Heart left ventricle (tissue), 16 donors: ENCODE data around the gene SHC3. TPM values are rescaled to one million over a fixed set of nuclear protein-coding genes. Genes with fewer than 3 reads are reported as not detected.

Source experiments
- ATAC-seq, 4 donors: fragments of 200-7000 bp; cut with Tn5 transposase; one replicate each; pipeline ENCODE4 v1.9.1; 2020 to 2022; ENCODE audit warnings: moderate library complexity in 4 of 4, mild to moderate bottlenecking in 3 of 4, moderate number of reproducible peaks in 1 of 4
- DNase-seq, 5 donors: peaks; one replicate each; pipeline ENCODE4 v3.0.0-alpha.2; 2020
- H3K27ac ChIP-seq, 12 donors: fragments of 200-600 bp; sonication (generic) in 4 of 12; one replicate each; pipeline versions ENCODE4 v1.5.0 to v1.8.0; 2016 to 2022; ENCODE audit warnings: mild to moderate bottlenecking in 2 of 12
- H3K27me3 ChIP-seq, 9 donors: fragments of 200-600 bp; sonication (generic) in 2 of 9; one replicate each; pipeline versions ENCODE4 v1.5.1 to v1.8.0; 2016 to 2022; ENCODE audit warnings: mild to moderate bottlenecking in 3 of 9
- H3K36me3 ChIP-seq, 9 donors: fragments of 200-600 bp; sonication (generic) in 2 of 9; one replicate each; pipeline versions ENCODE4 v1.5.0 to v1.8.0; 2018 to 2022; ENCODE audit warnings: mild to moderate bottlenecking in 2 of 9
- H3K4me1 ChIP-seq, 12 donors: fragments of 200-600 bp; sonication (generic) in 4 of 12; one replicate each; pipeline versions ENCODE4 v1.5.0 to v1.8.0; 2016 to 2022; ENCODE audit warnings: mild to moderate bottlenecking in 3 of 12
- H3K4me3 ChIP-seq, 12 donors: fragments of 200-600 bp; sonication (generic) in 4 of 12; one replicate each; pipeline versions ENCODE4 v1.5.0 to v1.8.0; 2017 to 2022; ENCODE audit warnings: mild to moderate bottlenecking in 9 of 12, moderate library complexity in 4 of 12
- H3K9me3 ChIP-seq, 12 donors: fragments of 200-600 bp; sonication (generic) in 4 of 12; one replicate each; pipeline versions ENCODE4 v1.5.0 to v1.8.0; 2016 to 2022; ENCODE audit warnings: mild to moderate bottlenecking in 1 of 12
- CTCF ChIP-seq, 12 donors: fragments of 200-600 bp; sonication (generic) in 4 of 12; IDR thresholded peaks; one replicate each; pipeline versions ENCODE4 v1.5.0 to v1.8.0; 2018 to 2022; ENCODE audit warnings: antibody characterized with exemption in 12 of 12, mild to moderate bottlenecking in 5 of 12
- POLR2A ChIP-seq, 2 donors: fragments of 450-650 bp; IDR thresholded peaks; one replicate each; pipeline ENCODE4 v1.6.1; 2017; ENCODE audit warnings: antibody characterized with exemption in 2 of 2, mild to moderate bottlenecking in 2 of 2, moderate library complexity in 2 of 2
- WGBS, 4 donors: extraction: QIAGEN DNeasy Blood & Tissue Kit in 2 of 4; methylation state at CpG; one replicate each; pipeline versions ENCODE4 v1.1.5 to v1.1.7; 2013 to 2018; 5-methylcytosine and 5-hydroxymethylcytosine counted together
- intact Hi-C, 10 donors: fragments of 100-400 bp; cut with DNase I; formaldehyde crosslinking; loops; one replicate each; pipeline versions ENCODE4 v1.11.1 to v1.14.2; 2022
- polyA plus RNA-seq, 2 donors: library from polyadenylated mRNA; stranded (reverse); fragments of 200-250 nt; gene quantifications; one replicate each; pipeline ENCODE4 v1.2.3, GENCODE V29; 2013
- total RNA-seq, 9 donors: library from RNA; depleted of rRNA in 2 of 9; stranded (reverse); fragments of >200 nt in 2 of 9; fragmentation: NEBNext Ultra II Directional in 3 of 9; extraction: Animal tissue kit (Norgen Biotek cat#: 25700) in 3 of 9; gene quantifications; one replicate each; pipeline versions ENCODE4 v1.1.0 to v1.2.4, GENCODE V29; 2016 to 2023
- donor health status: ischemic (EF 13 %, LVEDD 7.1; RV severe dilation, severe dysfunction).
- donor health status: healthy with polysubstance abuse.
- donor health status: DM: no; HTN: yes; CAD: no.
- donor health status: DM: no; HTN: no; CAD: no.
- donor health status: ischemic (EF 25% LVEDD 6.9; RV normal size, moderate dysfunction).
- donor health status: ischemic (EF 25% LVEDD 5.7; RV mildly dilated, moderate dysfunction).
- donor health status: healthy.
- donor health status: DM: yes; HTN: yes; CAD: no.
- donor health status: ischemic (EF 35%, LVEDD 5.7; RV mildly dilated, moderate dysfunction).
- donor health status: nonischemic (EF 11% LVEDD 7.7; RV severe dilation, severe dysfunction).
- donor health status: DM: yes; HTN: yes; CAD: no.
- donor health status: PGD.
- donor health status: ischemic (EF 29% LVEDD 5.4; RV normal size, mild dysfunction).
- donor health status: nonischemic (EF 23%, LVEDD 6.1; RV moderate dilation, normal function).

SHC3 gene
- total and polyA plus RNA-seq, 11 donors: 0.20 to 4.3 (median 0.52) TPM

DNA sequence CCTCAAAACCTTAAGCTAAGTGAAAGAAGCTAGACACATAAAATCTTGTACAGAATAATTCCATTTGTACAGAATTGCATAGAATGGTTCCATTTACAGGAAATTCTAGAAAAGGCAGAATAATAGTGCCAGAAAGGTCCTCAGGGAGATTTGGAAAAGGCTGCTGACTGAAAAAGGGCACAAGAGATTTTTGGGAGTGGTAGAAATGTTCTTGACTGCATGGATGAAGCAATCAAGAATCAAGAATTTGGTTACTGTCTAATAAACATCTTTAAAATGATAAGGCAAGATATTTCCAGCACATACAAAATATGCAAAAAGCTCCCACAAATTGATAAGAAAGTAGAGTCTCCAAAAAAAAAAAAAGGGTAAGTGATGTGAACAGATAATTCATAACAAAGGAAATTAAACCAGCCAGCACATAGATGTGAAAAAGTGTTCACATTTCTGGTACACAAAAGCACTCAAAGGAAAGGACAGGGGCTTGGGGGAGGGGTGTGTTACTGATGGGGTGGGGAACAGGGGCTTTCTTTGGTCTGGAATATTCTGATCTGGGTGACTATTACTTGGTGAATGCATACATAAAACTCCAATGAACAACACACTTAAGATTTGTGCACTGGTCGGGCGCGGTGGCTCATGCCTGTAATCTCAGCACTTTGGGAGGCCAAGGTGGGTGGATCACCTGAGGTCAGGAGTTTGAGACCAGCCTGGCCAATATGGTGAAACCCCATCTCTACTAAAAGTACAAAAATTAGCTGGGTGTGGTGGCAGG, 85.2 kb downstream of the SHC3 start:
- intact Hi-C loops: no loop called here
- Histone ChIP-seq H3K4me3 (no peak overlapping the region), H3K4me1 (peaks cover 0 to 5% (median 0%) of the 10 kb centered on the region in 12 donors), H3K36me3 (no peaks in the 10 kb centered on the region), H3K9me3 (peaks cover 0 to 10% (median 0%) of the 10 kb centered on the region in 12 donors), H3K27me3 (no peaks in the 10 kb centered on the region), H3K27ac (no peak overlapping the region)
- WGBS, 4 donors: 91 to 100% (median 96%) methylated on average over 3 of the region's 3 CpGs
- ATAC-seq: no peak
- TF ChIP-seq POLR2A (IDR thresholded peaks at IDR 0.05) (no peak), CTCF (IDR thresholded peaks at IDR 0.05) (no peak)
- no peak for DNase-seq

DNA sequence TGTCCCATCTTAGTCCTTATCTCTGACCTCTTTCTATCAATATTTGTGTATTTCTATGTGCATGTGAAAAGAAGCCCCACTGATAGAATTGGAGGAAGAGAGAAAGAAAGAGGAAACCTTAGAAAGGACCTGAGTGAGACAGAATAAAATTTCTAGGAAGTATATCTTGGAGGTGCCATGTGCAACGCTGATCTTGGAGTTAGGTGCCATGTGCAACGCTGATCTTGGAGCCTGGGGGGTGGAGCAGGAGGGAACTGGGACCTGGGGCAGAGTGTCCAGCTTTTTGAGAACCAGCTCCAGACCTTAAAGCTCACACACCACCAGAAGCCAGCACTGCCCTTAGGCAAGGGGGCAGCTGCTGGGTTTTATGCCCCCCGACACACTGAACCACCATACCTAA, 89.4 kb downstream of the SHC3 start:
- TF ChIP-seq POLR2A (IDR thresholded peaks at IDR 0.05) (no peak), CTCF (IDR thresholded peaks at IDR 0.05) (no peak)
- ATAC-seq (no peak), DNase-seq (no peak)
- H3K9me3 ChIP-seq: peaks cover 0 to 3% (median 0%) of the 10 kb centered on the region in 12 donors
- WGBS, 4 donors: 92 to 94% (median 93%) methylated on average over 3 of the region's 3 CpGs
- no peaks in the 10 kb centered on the region for H3K36me3 ChIP-seq
- intact Hi-C loops: no loop called here
- no peak overlapping the region for H3K4me3 ChIP-seq
- H3K4me1 ChIP-seq: no peaks in the 10 kb centered on the region
- no peaks in the 10 kb centered on the region for H3K27me3 ChIP-seq
- no peak overlapping the region for H3K27ac ChIP-seq

GRCh38 chr9:89083626-89084025, 95.0 kb downstream of the SHC3 start:
- no peaks in the 10 kb centered on the region for H3K36me3 ChIP-seq
- WGBS, 4 donors: 81 to 87% (median 84%) methylated on average over 6 of the region's 6 CpGs
- no peak for TF ChIP-seq POLR2A (IDR thresholded peaks at IDR 0.05)
- no peak for TF ChIP-seq CTCF (IDR thresholded peaks at IDR 0.05)
- DNase-seq: no peak
- no peaks in the 10 kb centered on the region for H3K27me3 ChIP-seq
- ATAC-seq: no peak
- peaks cover 0 to 7% (median 0%) of the 10 kb centered on the region in 12 donors for H3K9me3 ChIP-seq
- H3K4me1 ChIP-seq: peaks cover 0 to 21% (median 0%) of the 10 kb centered on the region in 12 donors
- H3K27ac ChIP-seq: no peak overlapping the region
- intact Hi-C loops: no loop called here
- no peak overlapping the region for H3K4me3 ChIP-seq

DNA sequence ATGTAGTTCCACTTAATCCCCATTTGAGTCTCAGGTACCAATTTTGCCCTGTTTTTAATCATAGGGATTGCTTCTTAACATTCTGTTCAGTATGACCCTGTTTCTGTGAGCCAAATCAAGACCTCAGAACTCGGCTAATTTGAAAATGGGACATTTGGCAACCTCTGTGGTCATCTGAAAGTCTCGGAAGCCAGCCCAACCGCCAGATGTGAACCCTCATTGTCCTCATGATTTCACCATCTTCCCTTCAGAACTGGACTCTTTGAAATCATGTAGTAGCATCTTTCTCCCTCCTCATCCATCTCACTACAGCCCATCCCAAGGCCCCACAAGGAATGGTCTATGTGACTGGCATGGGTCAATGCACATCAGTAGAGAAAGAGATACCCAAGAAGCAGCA, 98.4 kb downstream of the SHC3 start:
- no peaks in the 10 kb centered on the region for H3K27me3 ChIP-seq
- TF ChIP-seq POLR2A (IDR thresholded peaks at IDR 0.05): no peak
- peak in 3 of 5 donors; percentile 19 to 75 (median 32) for DNase-seq
- no peak overlapping the region for H3K4me3 ChIP-seq
- peak in 3 of 4 donors; percentile 37 to 82 (median 62) for ATAC-seq
- intact Hi-C loops: no loop called here
- WGBS, 4 donors: 63 to 76% (median 67%) methylated on average over 3 of the region's 3 CpGs
- H3K36me3 ChIP-seq: no peaks in the 10 kb centered on the region
- H3K9me3 ChIP-seq: peaks cover 0 to 7% (median 0%) of the 10 kb centered on the region in 12 donors
- H3K27ac ChIP-seq: peak overlapping the region in 5 of 12 donors; percentile 6 to 37 (median 31)
- H3K4me1 ChIP-seq: peaks cover 0 to 21% (median 0%) of the 10 kb centered on the region in 12 donors
